ENCODE data around the gene EXOG.

Gene EXOG

DNA sequence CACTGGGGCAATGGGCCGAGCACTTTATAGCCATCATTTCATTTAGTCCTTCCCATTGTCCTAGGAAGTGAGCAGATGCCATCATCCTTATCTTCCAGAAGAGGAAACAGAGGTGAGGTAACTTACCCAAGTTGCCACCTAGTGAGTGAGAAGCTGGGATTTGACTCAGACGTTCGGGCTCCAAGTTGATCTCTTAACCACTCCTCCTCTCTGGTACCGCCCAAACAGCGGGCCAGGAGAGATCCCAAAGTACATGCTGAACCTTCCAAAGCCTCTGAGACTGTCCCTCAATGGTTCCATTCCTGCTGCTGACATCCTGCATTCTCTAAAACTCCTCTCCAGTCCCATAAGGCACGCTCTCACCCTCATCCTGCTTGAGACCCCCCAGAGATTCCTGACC, 56.2 kb downstream of the EXOG start:
- Histone ChIP-seq H3K36me3 (replicated peaks; ENCODE audit: insufficient read depth, low read length) (no peaks in the 10 kb centered on the region), H3K4me3 (ENCODE audit: low read length) (no peak overlapping the region), H3K4me2 (ENCODE audit: low read depth, low read length) (no peak overlapping the region), H3K79me2 (ENCODE audit: low read length) (no peaks in the 10 kb centered on the region), H3K4me1 (ENCODE audit: low read length) (peaks cover 15% of the 10 kb centered on the region), H4K20me1 (ENCODE audit: insufficient read depth, low read length) (no peaks in the 10 kb centered on the region), H2AFZ (ENCODE audit: low read length) (no peak overlapping the region), H3K9ac (ENCODE audit: low read length) (no peak overlapping the region), H3K27ac (ENCODE audit: low read length) (no peak overlapping the region), H3K9me2 (replicated peaks; ENCODE audit: insufficient read depth, low read length) (no peaks in the 10 kb centered on the region), H3K27me3 (replicated peaks; ENCODE audit: insufficient read depth, low read length) (no peaks in the 10 kb centered on the region), H3K9me3 (replicated peaks; ENCODE audit: insufficient read depth, low read length) (no peaks in the 10 kb centered on the region), H3F3A (ENCODE audit: insufficient read depth, low read length) (no peaks in the 10 kb centered on the region)
- TF ChIP-seq, protein P1, sequence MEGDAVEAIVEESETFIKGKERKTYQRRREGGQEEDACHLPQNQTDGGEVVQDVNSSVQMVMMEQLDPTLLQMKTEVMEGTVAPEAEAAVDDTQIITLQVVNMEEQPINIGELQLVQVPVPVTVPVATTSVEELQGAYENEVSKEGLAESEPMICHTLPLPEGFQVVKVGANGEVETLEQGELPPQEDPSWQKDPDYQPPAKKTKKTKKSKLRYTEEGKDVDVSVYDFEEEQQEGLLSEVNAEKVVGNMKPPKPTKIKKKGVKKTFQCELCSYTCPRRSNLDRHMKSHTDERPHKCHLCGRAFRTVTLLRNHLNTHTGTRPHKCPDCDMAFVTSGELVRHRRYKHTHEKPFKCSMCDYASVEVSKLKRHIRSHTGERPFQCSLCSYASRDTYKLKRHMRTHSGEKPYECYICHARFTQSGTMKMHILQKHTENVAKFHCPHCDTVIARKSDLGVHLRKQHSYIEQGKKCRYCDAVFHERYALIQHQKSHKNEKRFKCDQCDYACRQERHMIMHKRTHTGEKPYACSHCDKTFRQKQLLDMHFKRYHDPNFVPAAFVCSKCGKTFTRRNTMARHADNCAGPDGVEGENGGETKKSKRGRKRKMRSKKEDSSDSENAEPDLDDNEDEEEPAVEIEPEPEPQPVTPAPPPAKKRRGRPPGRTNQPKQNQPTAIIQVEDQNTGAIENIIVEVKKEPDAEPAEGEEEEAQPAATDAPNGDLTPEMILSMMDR (IDR thresholded peaks at IDR 0.05; ENCODE audit: low read length): no peak
- DNase-seq: no peak

DNA sequence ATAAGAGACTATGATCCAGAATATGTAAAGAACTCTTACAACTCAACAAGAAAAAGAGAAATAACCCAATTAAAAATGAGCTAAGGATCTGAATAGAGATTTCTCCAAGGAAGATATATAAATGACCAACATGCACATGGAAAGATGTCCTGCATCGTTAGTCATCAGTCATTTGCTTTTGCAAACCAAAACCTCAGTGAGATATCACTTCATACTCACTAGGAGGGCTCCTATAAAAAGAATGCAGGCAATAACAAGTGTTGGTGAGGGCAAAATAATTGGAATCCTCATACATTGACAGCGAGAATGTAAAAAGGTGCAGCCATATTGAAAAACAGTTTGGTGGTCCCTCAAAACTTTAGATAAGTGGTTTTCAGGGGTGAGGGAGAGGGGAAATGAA, 56.9 kb downstream of the EXOG start:
- Histone ChIP-seq H3K4me3 (ENCODE audit: low read length) (no peak overlapping the region), H3K27me3 (replicated peaks; ENCODE audit: insufficient read depth, low read length) (no peaks in the 10 kb centered on the region), H3F3A (ENCODE audit: insufficient read depth, low read length) (no peaks in the 10 kb centered on the region), H3K9me2 (replicated peaks; ENCODE audit: insufficient read depth, low read length) (no peaks in the 10 kb centered on the region), H3K79me2 (ENCODE audit: low read length) (no peaks in the 10 kb centered on the region), H3K9me3 (replicated peaks; ENCODE audit: insufficient read depth, low read length) (no peaks in the 10 kb centered on the region), H3K36me3 (replicated peaks; ENCODE audit: insufficient read depth, low read length) (no peaks in the 10 kb centered on the region), H3K27ac (ENCODE audit: low read length) (no peak overlapping the region), H4K20me1 (ENCODE audit: insufficient read depth, low read length) (no peaks in the 10 kb centered on the region), H3K9ac (ENCODE audit: low read length) (no peak overlapping the region), H3K4me1 (ENCODE audit: low read length) (peaks cover 9% of the 10 kb centered on the region), H3K4me2 (ENCODE audit: low read depth, low read length) (no peak overlapping the region), H2AFZ (ENCODE audit: low read length) (no peak overlapping the region)
- no peak for TF ChIP-seq EZH2phosphoT487 (IDR thresholded peaks at IDR 0.05; ENCODE audit: low read length)
- TF ChIP-seq, protein P1 (IDR thresholded peaks at IDR 0.05; ENCODE audit: low read length): no peak
- no peak for TF ChIP-seq EZH2 (optimal IDR thresholded peaks at IDR 0.05; ENCODE audit: low read depth, low read length)
- no peak for DNase-seq

DNA sequence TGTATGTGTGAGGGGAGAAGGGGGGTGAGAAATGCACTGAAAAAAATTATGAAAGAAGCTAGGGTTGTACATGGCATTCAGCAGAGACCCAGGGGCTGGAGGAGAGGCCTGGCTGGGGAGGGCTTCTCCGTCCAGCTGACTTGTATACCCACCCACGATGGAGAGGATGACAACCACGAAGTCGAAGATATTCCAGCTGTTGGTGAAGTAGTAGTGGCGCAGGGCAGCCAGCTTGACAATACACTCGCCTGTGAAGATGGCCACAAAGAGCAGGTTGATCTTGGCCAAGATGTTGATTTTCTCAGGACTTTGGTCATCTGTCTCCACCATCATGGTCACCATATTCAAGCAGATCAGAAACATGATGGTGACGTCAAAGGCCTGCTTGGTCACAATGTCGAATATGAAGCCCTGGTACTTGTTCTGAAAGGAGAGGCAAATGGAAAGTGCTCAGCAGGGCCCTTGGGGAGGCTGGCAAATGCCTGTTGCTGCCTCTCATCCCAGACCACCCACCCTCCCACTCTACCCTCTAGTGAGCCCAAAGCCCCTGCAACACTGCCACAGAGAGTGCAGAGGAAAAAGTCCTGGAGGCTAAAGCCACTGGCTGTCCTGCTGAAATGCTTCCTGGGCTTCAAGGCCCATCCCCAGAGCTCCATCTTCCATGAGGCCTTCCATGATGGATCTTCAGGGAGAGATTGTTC, 58.1 kb downstream of the EXOG start:
- H3K4me2 ChIP-seq (ENCODE audit: low read depth, low read length): no peak overlapping the region
- H3K9me3 ChIP-seq (replicated peaks; ENCODE audit: insufficient read depth, low read length): no peaks in the 10 kb centered on the region
- H3K9me2 ChIP-seq (replicated peaks; ENCODE audit: insufficient read depth, low read length): no peaks in the 10 kb centered on the region
- H3K27me3 ChIP-seq (replicated peaks; ENCODE audit: insufficient read depth, low read length): no peaks in the 10 kb centered on the region
- no peaks in the 10 kb centered on the region for H4K20me1 ChIP-seq (ENCODE audit: insufficient read depth, low read length)
- no peak for DNase-seq
- TF ChIP-seq, protein P1 (IDR thresholded peaks at IDR 0.05; ENCODE audit: low read length): no peak
- TF ChIP-seq EZH2 (optimal IDR thresholded peaks at IDR 0.05; ENCODE audit: low read depth, low read length): no peak
- TF ChIP-seq EZH2phosphoT487 (IDR thresholded peaks at IDR 0.05; ENCODE audit: low read length): no peak
- no peak overlapping the region for H3K9ac ChIP-seq (ENCODE audit: low read length)
- no peak overlapping the region for H2AFZ ChIP-seq (ENCODE audit: low read length)
- H3K79me2 ChIP-seq (ENCODE audit: low read length): no peaks in the 10 kb centered on the region
- no peak overlapping the region for H3K27ac ChIP-seq (ENCODE audit: low read length)
- no peaks in the 10 kb centered on the region for H3F3A ChIP-seq (ENCODE audit: insufficient read depth, low read length)
- no peaks in the 10 kb centered on the region for H3K4me1 ChIP-seq (ENCODE audit: low read length)
- H3K36me3 ChIP-seq (replicated peaks; ENCODE audit: insufficient read depth, low read length): no peaks in the 10 kb centered on the region
- no peak overlapping the region for H3K4me3 ChIP-seq (ENCODE audit: low read length)

Measured in MM.1S (cell line).